Heart left ventricle (tissue), 16 donors: Measurements from ENCODE around the gene TNFAIP2. TPM values are rescaled to one million over a fixed set of nuclear protein-coding genes. Genes with fewer than 3 reads are reported as not detected.

Source experiments
- ATAC-seq, 4 donors: fragments of 200-7000 bp; cut with Tn5 transposase; one replicate each; pipeline ENCODE4 v1.9.1; 2020 to 2022; ENCODE audit warnings: moderate library complexity in 4 of 4, mild to moderate bottlenecking in 3 of 4, moderate number of reproducible peaks in 1 of 4
- DNase-seq, 5 donors: peaks; one replicate each; pipeline ENCODE4 v3.0.0-alpha.2; 2020
- H3K27ac ChIP-seq, 12 donors: fragments of 200-600 bp; sonication (generic) in 4 of 12; one replicate each; pipeline versions ENCODE4 v1.5.0 to v1.8.0; 2016 to 2022; ENCODE audit warnings: mild to moderate bottlenecking in 2 of 12
- H3K27me3 ChIP-seq, 9 donors: fragments of 200-600 bp; sonication (generic) in 2 of 9; one replicate each; pipeline versions ENCODE4 v1.5.1 to v1.8.0; 2016 to 2022; ENCODE audit warnings: mild to moderate bottlenecking in 3 of 9
- H3K36me3 ChIP-seq, 9 donors: fragments of 200-600 bp; sonication (generic) in 2 of 9; one replicate each; pipeline versions ENCODE4 v1.5.0 to v1.8.0; 2018 to 2022; ENCODE audit warnings: mild to moderate bottlenecking in 2 of 9
- H3K4me1 ChIP-seq, 12 donors: fragments of 200-600 bp; sonication (generic) in 4 of 12; one replicate each; pipeline versions ENCODE4 v1.5.0 to v1.8.0; 2016 to 2022; ENCODE audit warnings: mild to moderate bottlenecking in 3 of 12
- H3K4me3 ChIP-seq, 12 donors: fragments of 200-600 bp; sonication (generic) in 4 of 12; one replicate each; pipeline versions ENCODE4 v1.5.0 to v1.8.0; 2017 to 2022; ENCODE audit warnings: mild to moderate bottlenecking in 9 of 12, moderate library complexity in 4 of 12
- H3K9me3 ChIP-seq, 12 donors: fragments of 200-600 bp; sonication (generic) in 4 of 12; one replicate each; pipeline versions ENCODE4 v1.5.0 to v1.8.0; 2016 to 2022; ENCODE audit warnings: mild to moderate bottlenecking in 1 of 12
- CTCF ChIP-seq, 12 donors: fragments of 200-600 bp; sonication (generic) in 4 of 12; IDR thresholded peaks; one replicate each; pipeline versions ENCODE4 v1.5.0 to v1.8.0; 2018 to 2022; ENCODE audit warnings: antibody characterized with exemption in 12 of 12, mild to moderate bottlenecking in 5 of 12
- POLR2A ChIP-seq, 2 donors: fragments of 450-650 bp; IDR thresholded peaks; one replicate each; pipeline ENCODE4 v1.6.1; 2017; ENCODE audit warnings: antibody characterized with exemption in 2 of 2, mild to moderate bottlenecking in 2 of 2, moderate library complexity in 2 of 2
- WGBS, 4 donors: extraction: QIAGEN DNeasy Blood & Tissue Kit in 2 of 4; methylation state at CpG; one replicate each; pipeline versions ENCODE4 v1.1.5 to v1.1.7; 2013 to 2018; 5-methylcytosine and 5-hydroxymethylcytosine counted together
- intact Hi-C, 10 donors: fragments of 100-400 bp; cut with DNase I; formaldehyde crosslinking; loops; one replicate each; pipeline versions ENCODE4 v1.11.1 to v1.14.2; 2022
- polyA plus RNA-seq, 2 donors: library from polyadenylated mRNA; stranded (reverse); fragments of 200-250 nt; gene quantifications; one replicate each; pipeline ENCODE4 v1.2.3, GENCODE V29; 2013
- total RNA-seq, 9 donors: library from RNA; depleted of rRNA in 2 of 9; stranded (reverse); fragments of >200 nt in 2 of 9; fragmentation: NEBNext Ultra II Directional in 3 of 9; extraction: Animal tissue kit (Norgen Biotek cat#: 25700) in 3 of 9; gene quantifications; one replicate each; pipeline versions ENCODE4 v1.1.0 to v1.2.4, GENCODE V29; 2016 to 2023
- donor health status: ischemic (EF 13 %, LVEDD 7.1; RV severe dilation, severe dysfunction).
- donor health status: healthy with polysubstance abuse.
- donor health status: DM: no; HTN: yes; CAD: no.
- donor health status: DM: no; HTN: no; CAD: no.
- donor health status: ischemic (EF 25% LVEDD 6.9; RV normal size, moderate dysfunction).
- donor health status: ischemic (EF 25% LVEDD 5.7; RV mildly dilated, moderate dysfunction).
- donor health status: healthy.
- donor health status: DM: yes; HTN: yes; CAD: no.
- donor health status: ischemic (EF 35%, LVEDD 5.7; RV mildly dilated, moderate dysfunction).
- donor health status: nonischemic (EF 11% LVEDD 7.7; RV severe dilation, severe dysfunction).
- donor health status: DM: yes; HTN: yes; CAD: no.
- donor health status: PGD.
- donor health status: ischemic (EF 29% LVEDD 5.4; RV normal size, mild dysfunction).
- donor health status: nonischemic (EF 23%, LVEDD 6.1; RV moderate dilation, normal function).

The TNFAIP2 gene
- total and polyA plus RNA-seq, 11 donors = 22.0 to 253 (median 33.5) TPM

GRCh38 chr14:103126873-103127304 is 3.6 kb downstream of the TNFAIP2 start:
- intact Hi-C loops = loop anchor here in 1 of 10 donors (5.0 kb wide), 1 partner anchor 165 kb away; no protein-coding TSS in a partner anchor
- Histone ChIP-seq H3K27ac (peak overlapping the region in 2 of 12 donors; percentile 17 to 35), H3K4me3 (peak overlapping the region in 9 of 12 donors; percentile 19 to 74 (median 39)), H3K27me3 (no peaks in the 10 kb centered on the region), H3K9me3 (no peaks in the 10 kb centered on the region), H3K36me3 (peaks cover 0 to 60% (median 17%) of the 10 kb centered on the region in 9 donors), H3K4me1 (peaks cover 3 to 78% (median 62%) of the 10 kb centered on the region in 12 donors)
- peak in 2 of 4 donors; percentile 3 to 10 for ATAC-seq
- DNase-seq = peak in 4 of 5 donors; percentile 45 to 73 (median 56)
- 41 to 56% (median 47%) methylated on average over 41 to 62 of the region's 62 CpGs for WGBS, 4 donors
- TF ChIP-seq CTCF (IDR thresholded peaks at IDR 0.05) (peak in 4 of 12 donors; percentile 6 to 40 (median 30)), POLR2A (IDR thresholded peaks at IDR 0.05) (no peak)

GRCh38 chr14:103127356-103127755 is 4.1 kb downstream of the TNFAIP2 start:
- Histone ChIP-seq H3K9me3 (no peaks in the 10 kb centered on the region), H3K4me3 (peak overlapping the region in 4 of 12 donors; percentile 19 to 39 (median 32)), H3K27ac (no peak overlapping the region), H3K36me3 (peaks cover 0 to 65% (median 19%) of the 10 kb centered on the region in 9 donors), H3K27me3 (no peaks in the 10 kb centered on the region), H3K4me1 (peaks cover 3 to 78% (median 57%) of the 10 kb centered on the region in 12 donors)
- TF ChIP-seq CTCF (IDR thresholded peaks at IDR 0.05) = no peak
- TF ChIP-seq POLR2A (IDR thresholded peaks at IDR 0.05) = no peak
- DNase-seq (peak in 3 of 5 donors; percentile 17 to 63 (median 26)), ATAC-seq (no peak)
- WGBS, 4 donors = 53 to 63% (median 60%) methylated on average over 33 to 39 of the region's 39 CpGs
- intact Hi-C loops = loop anchor here in 1 of 10 donors (5.0 kb wide), 1 partner anchor 165 kb away; no protein-coding TSS in a partner anchor

DNA sequence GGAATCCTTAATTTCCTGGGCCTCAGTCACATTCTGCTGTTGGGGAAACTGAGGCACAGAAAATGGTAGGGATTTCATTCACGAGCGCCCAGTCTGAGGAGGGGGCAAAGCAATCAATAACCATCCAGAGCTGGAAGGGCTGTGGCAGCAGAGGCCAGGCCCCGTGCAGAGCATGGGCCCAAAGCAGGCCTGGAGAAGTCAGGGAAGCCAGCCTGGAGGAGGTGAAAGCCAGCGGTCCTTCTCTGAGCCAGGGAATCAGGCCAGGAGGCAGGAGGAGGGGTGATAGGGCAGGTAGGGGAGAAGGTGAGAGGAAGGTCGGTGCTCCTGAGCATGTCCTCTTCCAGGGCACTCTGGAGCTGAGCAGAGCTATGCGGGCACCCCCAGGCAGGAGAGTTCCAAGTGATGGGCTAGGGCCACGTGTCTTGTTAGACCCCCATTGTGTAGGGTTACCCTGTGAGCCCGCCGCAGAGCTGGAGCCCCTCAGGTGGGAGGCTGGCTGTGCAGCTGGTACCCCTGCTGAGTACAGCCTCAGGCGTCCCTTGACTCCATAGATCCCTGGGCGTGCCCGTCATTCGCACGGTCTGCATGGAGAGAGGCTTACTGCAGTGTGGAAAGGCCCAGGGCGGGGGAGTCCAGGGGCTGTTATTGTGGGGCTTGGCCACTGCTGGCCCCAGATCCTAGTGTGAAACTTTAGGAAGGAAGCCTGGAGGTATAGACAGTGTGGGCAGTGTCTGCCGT is 4.8 kb downstream of the TNFAIP2 start:
- Histone ChIP-seq H3K9me3 (no peaks in the 10 kb centered on the region), H3K27ac (peak overlapping the region in 1 of 12 donors; percentile 30), H3K4me1 (peaks cover 0 to 71% (median 50%) of the 10 kb centered on the region in 12 donors), H3K27me3 (no peaks in the 10 kb centered on the region), H3K36me3 (peaks cover 0 to 71% (median 26%) of the 10 kb centered on the region in 9 donors), H3K4me3 (peak overlapping the region in 1 of 12 donors; percentile 31)
- TF ChIP-seq CTCF (IDR thresholded peaks at IDR 0.05) (no peak), POLR2A (IDR thresholded peaks at IDR 0.05) (no peak)
- ATAC-seq (no peak), DNase-seq (peak in 2 of 5 donors; percentile 28 to 43)
- intact Hi-C loops = loop anchor here in 1 of 10 donors (5.0 kb wide), 1 partner anchor 164 kb away; no protein-coding TSS in a partner anchor
- 94 to 95% (median 95%) methylated on average over 11 to 16 of the region's 16 CpGs for WGBS, 4 donors
